ENCODE measurements around the gene FOXL2NB. TPM values are rescaled to one million over a fixed set of nuclear protein-coding genes. Genes with fewer than 3 reads are reported as not detected.

The FOXL2NB gene
- polyA plus RNA-seq, 1 donor from 2014 or later: not detected

- no peak overlapping the region for H2AFZ ChIP-seq (ENCODE audit: low read depth, low read length)
- H3K36me3 ChIP-seq (ENCODE audit: insufficient read depth, low read length): no peaks in the 10 kb centered on the region
- no peak for TF ChIP-seq EZH2 (IDR thresholded peaks at IDR 0.05; ENCODE audit: borderline replicate concordance, insufficient read depth, low read length, poor library complexity, severe bottlenecking)
- TF ChIP-seq, protein P1, sequence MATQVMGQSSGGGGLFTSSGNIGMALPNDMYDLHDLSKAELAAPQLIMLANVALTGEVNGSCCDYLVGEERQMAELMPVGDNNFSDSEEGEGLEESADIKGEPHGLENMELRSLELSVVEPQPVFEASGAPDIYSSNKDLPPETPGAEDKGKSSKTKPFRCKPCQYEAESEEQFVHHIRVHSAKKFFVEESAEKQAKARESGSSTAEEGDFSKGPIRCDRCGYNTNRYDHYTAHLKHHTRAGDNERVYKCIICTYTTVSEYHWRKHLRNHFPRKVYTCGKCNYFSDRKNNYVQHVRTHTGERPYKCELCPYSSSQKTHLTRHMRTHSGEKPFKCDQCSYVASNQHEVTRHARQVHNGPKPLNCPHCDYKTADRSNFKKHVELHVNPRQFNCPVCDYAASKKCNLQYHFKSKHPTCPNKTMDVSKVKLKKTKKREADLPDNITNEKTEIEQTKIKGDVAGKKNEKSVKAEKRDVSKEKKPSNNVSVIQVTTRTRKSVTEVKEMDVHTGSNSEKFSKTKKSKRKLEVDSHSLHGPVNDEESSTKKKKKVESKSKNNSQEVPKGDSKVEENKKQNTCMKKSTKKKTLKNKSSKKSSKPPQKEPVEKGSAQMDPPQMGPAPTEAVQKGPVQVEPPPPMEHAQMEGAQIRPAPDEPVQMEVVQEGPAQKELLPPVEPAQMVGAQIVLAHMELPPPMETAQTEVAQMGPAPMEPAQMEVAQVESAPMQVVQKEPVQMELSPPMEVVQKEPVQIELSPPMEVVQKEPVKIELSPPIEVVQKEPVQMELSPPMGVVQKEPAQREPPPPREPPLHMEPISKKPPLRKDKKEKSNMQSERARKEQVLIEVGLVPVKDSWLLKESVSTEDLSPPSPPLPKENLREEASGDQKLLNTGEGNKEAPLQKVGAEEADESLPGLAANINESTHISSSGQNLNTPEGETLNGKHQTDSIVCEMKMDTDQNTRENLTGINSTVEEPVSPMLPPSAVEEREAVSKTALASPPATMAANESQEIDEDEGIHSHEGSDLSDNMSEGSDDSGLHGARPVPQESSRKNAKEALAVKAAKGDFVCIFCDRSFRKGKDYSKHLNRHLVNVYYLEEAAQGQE (IDR thresholded peaks at IDR 0.05; ENCODE audit: borderline replicate concordance): no peak
- no peak for TF ChIP-seq TAF1 (IDR thresholded peaks at IDR 0.05; ENCODE audit: low read depth)
- TF ChIP-seq POLR2AphosphoS5 (IDR thresholded peaks at IDR 0.05): no peak
- TF ChIP-seq SMC3 (conservative IDR thresholded peaks at IDR 0.05; ENCODE audit: poor library complexity): no peak
- TF ChIP-seq, protein P2, sequence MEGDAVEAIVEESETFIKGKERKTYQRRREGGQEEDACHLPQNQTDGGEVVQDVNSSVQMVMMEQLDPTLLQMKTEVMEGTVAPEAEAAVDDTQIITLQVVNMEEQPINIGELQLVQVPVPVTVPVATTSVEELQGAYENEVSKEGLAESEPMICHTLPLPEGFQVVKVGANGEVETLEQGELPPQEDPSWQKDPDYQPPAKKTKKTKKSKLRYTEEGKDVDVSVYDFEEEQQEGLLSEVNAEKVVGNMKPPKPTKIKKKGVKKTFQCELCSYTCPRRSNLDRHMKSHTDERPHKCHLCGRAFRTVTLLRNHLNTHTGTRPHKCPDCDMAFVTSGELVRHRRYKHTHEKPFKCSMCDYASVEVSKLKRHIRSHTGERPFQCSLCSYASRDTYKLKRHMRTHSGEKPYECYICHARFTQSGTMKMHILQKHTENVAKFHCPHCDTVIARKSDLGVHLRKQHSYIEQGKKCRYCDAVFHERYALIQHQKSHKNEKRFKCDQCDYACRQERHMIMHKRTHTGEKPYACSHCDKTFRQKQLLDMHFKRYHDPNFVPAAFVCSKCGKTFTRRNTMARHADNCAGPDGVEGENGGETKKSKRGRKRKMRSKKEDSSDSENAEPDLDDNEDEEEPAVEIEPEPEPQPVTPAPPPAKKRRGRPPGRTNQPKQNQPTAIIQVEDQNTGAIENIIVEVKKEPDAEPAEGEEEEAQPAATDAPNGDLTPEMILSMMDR (IDR thresholded peaks at IDR 0.05; ENCODE audit: poor library complexity, severe bottlenecking): no peak
- no peak for TF ChIP-seq EP300 (conservative IDR thresholded peaks at IDR 0.05; ENCODE audit: poor library complexity, severe bottlenecking)
- TF ChIP-seq MXI1 (conservative IDR thresholded peaks at IDR 0.05; ENCODE audit: poor library complexity, severe bottlenecking): no peak
- TF ChIP-seq RAD21 (conservative IDR thresholded peaks at IDR 0.05): no peak
Measured at GRCh38 chr3:138898708-138899107, 48.3 kb upstream of the FOXL2NB start.

DNA sequence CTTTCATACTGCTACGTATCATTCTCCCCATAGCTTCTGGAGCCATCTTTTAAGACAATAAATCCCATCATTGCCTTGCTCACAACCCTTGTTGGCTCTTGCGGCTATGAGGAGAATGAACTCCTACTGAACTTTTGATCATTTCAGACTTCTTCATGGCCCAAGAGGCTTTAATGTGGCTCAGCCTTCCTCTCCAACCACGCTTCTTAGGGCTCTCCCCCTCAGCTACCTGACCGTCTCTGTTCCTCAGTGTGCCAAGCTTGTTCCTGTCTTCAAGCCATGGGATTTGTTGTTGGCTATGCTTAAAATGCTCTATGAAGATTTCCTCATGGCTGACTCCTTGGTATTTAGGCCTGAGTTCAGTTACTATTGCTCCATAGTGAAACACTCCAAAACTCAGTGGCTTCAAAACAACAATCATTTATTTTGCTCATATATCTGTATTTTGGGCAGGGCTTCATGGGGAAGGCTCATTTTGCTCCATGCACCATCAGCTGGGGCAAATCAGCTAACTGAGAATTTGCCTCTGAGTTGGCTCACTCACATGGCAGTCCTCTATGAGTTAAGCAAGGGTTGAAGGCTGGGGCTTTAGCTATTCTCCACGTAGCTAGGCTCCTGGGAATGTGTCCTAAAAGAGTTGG, 47.5 kb upstream of the FOXL2NB start:
- TF ChIP-seq RAD21 (conservative IDR thresholded peaks at IDR 0.05) (no peak), MXI1 (conservative IDR thresholded peaks at IDR 0.05; ENCODE audit: poor library complexity, severe bottlenecking) (no peak), EP300 (conservative IDR thresholded peaks at IDR 0.05; ENCODE audit: poor library complexity, severe bottlenecking) (no peak), TAF1 (IDR thresholded peaks at IDR 0.05; ENCODE audit: low read depth) (no peak), EZH2 (IDR thresholded peaks at IDR 0.05; ENCODE audit: borderline replicate concordance, insufficient read depth, low read length, poor library complexity, severe bottlenecking) (no peak), SMC3 (conservative IDR thresholded peaks at IDR 0.05; ENCODE audit: poor library complexity) (no peak), POLR2AphosphoS5 (IDR thresholded peaks at IDR 0.05) (no peak)
- TF ChIP-seq, protein P1 (IDR thresholded peaks at IDR 0.05; ENCODE audit: borderline replicate concordance): no peak
- TF ChIP-seq, protein P2 (IDR thresholded peaks at IDR 0.05; ENCODE audit: poor library complexity, severe bottlenecking): no peak
- H4K20me1 ChIP-seq (ENCODE audit: insufficient read depth): no peaks in the 10 kb centered on the region
- no peak overlapping the region for H2AFZ ChIP-seq (ENCODE audit: low read depth, low read length)
- no peak overlapping the region for H3K27ac ChIP-seq (ENCODE audit: low read length)
- no peaks in the 10 kb centered on the region for H3K36me3 ChIP-seq (ENCODE audit: insufficient read depth, low read length)
- no peaks in the 10 kb centered on the region for H3K79me2 ChIP-seq (replicated peaks; ENCODE audit: insufficient read depth, low read length)
- no peak overlapping the region for H3K4me2 ChIP-seq (ENCODE audit: low read length)
- H3K27me3 ChIP-seq (ENCODE audit: insufficient read depth, low read depth, low read length): no peaks in the 10 kb centered on the region
- H3K9me3 ChIP-seq (ENCODE audit: low read length): no peaks in the 10 kb centered on the region
- H3F3A ChIP-seq (ENCODE audit: insufficient read depth, low read length, poor library complexity, severe bottlenecking): no peaks in the 10 kb centered on the region
- H3K4me3 ChIP-seq (ENCODE audit: low read length): no peak overlapping the region
- H3K9me2 ChIP-seq (ENCODE audit: insufficient read depth, low read length): no peaks in the 10 kb centered on the region
- no peak overlapping the region for H3K9ac ChIP-seq (ENCODE audit: low read length)

More at GRCh38 chr3:138898708-138899107, 48.3 kb upstream of the FOXL2NB start:
- no peaks in the 10 kb centered on the region for H3K9me2 ChIP-seq (ENCODE audit: insufficient read depth, low read length)
- H3K4me3 ChIP-seq (ENCODE audit: low read length): no peak overlapping the region
- no peak overlapping the region for H3K27ac ChIP-seq (ENCODE audit: low read length)
- H3F3A ChIP-seq (ENCODE audit: insufficient read depth, low read length, poor library complexity, severe bottlenecking): no peaks in the 10 kb centered on the region
- H3K27me3 ChIP-seq (ENCODE audit: insufficient read depth, low read depth, low read length): no peaks in the 10 kb centered on the region
- no peaks in the 10 kb centered on the region for H4K20me1 ChIP-seq (ENCODE audit: insufficient read depth)
- no peaks in the 10 kb centered on the region for H3K9me3 ChIP-seq (ENCODE audit: low read length)
- H3K4me2 ChIP-seq (ENCODE audit: low read length): no peak overlapping the region
- no peak overlapping the region for H3K9ac ChIP-seq (ENCODE audit: low read length)
- no peaks in the 10 kb centered on the region for H3K79me2 ChIP-seq (replicated peaks; ENCODE audit: insufficient read depth, low read length)

All from neural cell (in vitro differentiated cells).